22Rv1 (cell line): ENCODE results near the gene SH3GLB1.

Experiments
- ZFX ChIP-seq: fragments of 450-650 bp; IDR thresholded peaks from 2 replicates; pipeline ENCODE4 v1.6.1; 2017; ENCODE audit warnings: antibody characterized with exemption, borderline replicate concordance
- TF ChIP-seq, protein P1 (sequence below): fragments of 450-650 bp; IDR thresholded peaks from 2 replicates; pipeline ENCODE4 v1.5.1; 2017; ENCODE audit warnings: mild to moderate bottlenecking

DNA sequence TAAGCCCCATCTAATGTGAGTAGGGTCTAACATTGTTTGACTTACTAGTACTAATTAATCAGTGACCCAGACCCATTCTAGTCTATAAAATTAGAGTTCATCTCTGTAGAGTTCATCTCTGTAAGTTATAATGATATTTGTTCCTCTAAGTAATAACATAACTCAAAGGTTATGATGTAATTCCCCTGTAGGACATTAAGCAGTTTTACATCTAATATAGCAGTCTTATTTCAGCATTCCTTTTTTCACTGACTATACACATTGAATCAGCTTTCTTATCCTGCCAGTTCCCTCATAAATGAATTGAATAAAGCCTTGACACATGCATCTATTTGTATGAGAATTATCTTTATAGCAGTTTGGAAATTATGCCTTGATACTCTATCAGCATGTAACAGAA lies 90.9 kb downstream of the SH3GLB1 start:
- TF ChIP-seq ZFX: no peak
- TF ChIP-seq, protein P1, sequence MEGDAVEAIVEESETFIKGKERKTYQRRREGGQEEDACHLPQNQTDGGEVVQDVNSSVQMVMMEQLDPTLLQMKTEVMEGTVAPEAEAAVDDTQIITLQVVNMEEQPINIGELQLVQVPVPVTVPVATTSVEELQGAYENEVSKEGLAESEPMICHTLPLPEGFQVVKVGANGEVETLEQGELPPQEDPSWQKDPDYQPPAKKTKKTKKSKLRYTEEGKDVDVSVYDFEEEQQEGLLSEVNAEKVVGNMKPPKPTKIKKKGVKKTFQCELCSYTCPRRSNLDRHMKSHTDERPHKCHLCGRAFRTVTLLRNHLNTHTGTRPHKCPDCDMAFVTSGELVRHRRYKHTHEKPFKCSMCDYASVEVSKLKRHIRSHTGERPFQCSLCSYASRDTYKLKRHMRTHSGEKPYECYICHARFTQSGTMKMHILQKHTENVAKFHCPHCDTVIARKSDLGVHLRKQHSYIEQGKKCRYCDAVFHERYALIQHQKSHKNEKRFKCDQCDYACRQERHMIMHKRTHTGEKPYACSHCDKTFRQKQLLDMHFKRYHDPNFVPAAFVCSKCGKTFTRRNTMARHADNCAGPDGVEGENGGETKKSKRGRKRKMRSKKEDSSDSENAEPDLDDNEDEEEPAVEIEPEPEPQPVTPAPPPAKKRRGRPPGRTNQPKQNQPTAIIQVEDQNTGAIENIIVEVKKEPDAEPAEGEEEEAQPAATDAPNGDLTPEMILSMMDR: no peak
